Common myeloid progenitor, CD34-positive (primary cell): ENCODE data around the gene TRAPPC8.

ENCODE experiments used
- CTCF ChIA-PET: fragments of 350-600 bp; sonication (Branson Sonifier 250); formaldehyde crosslinking; loops from one replicate; lab custom pipeline; 2021; ENCODE audit warnings: antibody characterized with exemption; lab: Charles Lee
- POLR2A ChIA-PET: fragments of 350-600 bp; sonication (Branson Sonifier 250); formaldehyde crosslinking; loops from one replicate; lab custom pipeline; 2021; ENCODE audit warnings: antibody characterized with exemption; lab: Charles Lee
- DNase-seq, 3 donors: peaks; one replicate each; pipeline versions ENCODE4 v3.0.0 to v3.0.0-alpha.2; 2013
- H3K27ac ChIP-seq, 2 experiments: 1 replicate in 1 of 2; 2 replicates in 1 of 2; pipeline ENCODE4 v1.7.0; 2013; ENCODE audit warnings: inconsistent platforms in 2 of 2, low read length in 2 of 2, mild to moderate bottlenecking in 2 of 2, low read depth in 1 of 2, moderate library complexity in 1 of 2; ENCODE audit not compliant: severe bottlenecking in 2 of 2, insufficient read depth in 1 of 2, poor library complexity in 1 of 2
- H3K27me3 ChIP-seq, 5 experiments: replicated peaks in 2 of 5; 1 replicate in 3 of 5; 2 replicates in 2 of 5; pipeline versions ENCODE4 v1.6.1 to v1.7.0; 2013; ENCODE audit warnings: low read length in 4 of 5, mild to moderate bottlenecking in 2 of 5, moderate library complexity in 2 of 5, inconsistent platforms in 1 of 5; ENCODE audit not compliant: insufficient read depth in 5 of 5, control insufficient read depth in 4 of 5
- H3K36me3 ChIP-seq, 4 experiments: 1 replicate in 2 of 4; 2 replicates in 2 of 4; pipeline versions ENCODE4 v1.6.1 to v1.7.0; 2013; ENCODE audit warnings: low read length in 3 of 4, control low read depth in 1 of 4, mild to moderate bottlenecking in 1 of 4; ENCODE audit not compliant: control insufficient read depth in 4 of 4, insufficient read depth in 4 of 4
- H3K4me1 ChIP-seq, 4 experiments: 1 replicate in 3 of 4; 2 replicates in 1 of 4; pipeline versions ENCODE4 v1.6.1 to v1.7.1; 2013; ENCODE audit warnings: low read length in 3 of 4, mild to moderate bottlenecking in 3 of 4, control low read depth in 1 of 4, inconsistent platforms in 1 of 4, moderate library complexity in 1 of 4; ENCODE audit not compliant: control insufficient read depth in 4 of 4, insufficient read depth in 4 of 4; ENCODE audit errors: control extremely low read depth in 1 of 4
- H3K4me3 ChIP-seq, 7 experiments: 1 replicate in 4 of 7; 2 replicates in 3 of 7; pipeline versions ENCODE4 v1.5.1 to v1.7.0; 2013; ENCODE audit warnings: mild to moderate bottlenecking in 7 of 7, low read length in 6 of 7, moderate library complexity in 6 of 7, inconsistent platforms in 2 of 7, low read depth in 2 of 7, control low read depth in 1 of 7; ENCODE audit not compliant: insufficient read depth in 4 of 7, control insufficient read depth in 1 of 7; ENCODE audit errors: extremely low read depth in 1 of 7
- H3K9me3 ChIP-seq, 5 experiments: 1 replicate in 4 of 5; 2 replicates in 1 of 5; pipeline versions ENCODE4 v1.6.1 to v1.7.1; 2013; ENCODE audit warnings: low read length in 4 of 5, mild to moderate bottlenecking in 2 of 5, inconsistent platforms in 1 of 5, low read depth in 1 of 5, moderate library complexity in 1 of 5; ENCODE audit not compliant: control insufficient read depth in 4 of 5, insufficient read depth in 2 of 5; ENCODE audit errors: control extremely low read depth in 1 of 5
- WGBS: methylation state at CpG from one replicate; pipeline ENCODE4 v1.1.5; 2013; ENCODE audit not compliant: insufficient coverage; 5-methylcytosine and 5-hydroxymethylcytosine counted together

The TRAPPC8 gene

GRCh38 chr18:31789409-31789808 lies 153.5 kb downstream of the TRAPPC8 start:
- DNase-seq, result no peak
- CTCF ChIA-PET, result no interaction called here
- WGBS, result 97% methylated on average over 8 of the region's 10 CpGs
- Histone ChIP-seq H3K4me3 (no peak overlapping the region), H3K27me3 (no peaks in the 10 kb centered on the region), H3K4me1 (peaks cover 0 to 27% (median 5%) of the 10 kb centered on the region in 4 experiments), H3K9me3 (no peaks in the 10 kb centered on the region), H3K36me3 (no peaks in the 10 kb centered on the region), H3K27ac (no peak overlapping the region)
- POLR2A ChIA-PET, result no interaction called here

- no peak for DNase-seq
- Histone ChIP-seq H3K4me1 (no peaks in the 10 kb centered on the region), H3K36me3 (no peaks in the 10 kb centered on the region), H3K4me3 (no peak overlapping the region), H3K9me3 (peaks cover 0 to 16% (median 6%) of the 10 kb centered on the region in 5 experiments), H3K27me3 (no peaks in the 10 kb centered on the region), H3K27ac (no peak overlapping the region)
- ChIA-PET CTCF (no interaction called here), POLR2A (no interaction called here)
- 100% methylated on average over 1 of the region's 3 CpGs for WGBS
Measured at GRCh38 chr18:31783059-31783458, 159.9 kb downstream of the TRAPPC8 start.
